IMR-90 (cell line): Measurements from ENCODE around the gene COA5. TPM values are rescaled to one million over a fixed set of nuclear protein-coding genes. Genes with fewer than 3 reads are reported as not detected.

ENCODE experiments used
- ATAC-seq: fragments of 200-7000 bp; cut with Tn5 transposase; 2 replicates; pipeline ENCODE4 v1.9.1; 2020; ENCODE audit warnings: low read depth, mild to moderate bottlenecking, moderate library complexity
- BruUV-seq: library from RNA; stranded (reverse); fragments of 400-500 nt; replicated peaks from 2 replicates; lab custom pipeline; 2021; lab: Mats Ljungman, UMichigan
- CTCF ChIA-PET: fragments of 300-600 bp; formaldehyde crosslinking; extraction: SDS; loops from one replicate; lab custom pipeline; 2021; ENCODE audit warnings: antibody characterized with exemption; lab: Yijun Ruan, JAX
- POLR2A ChIA-PET: fragments of 300-600 bp; sonication (Branson Sonifier 250); formaldehyde crosslinking; loops from one replicate; lab custom pipeline; 2022; ENCODE audit warnings: antibody characterized with exemption; ENCODE audit not compliant: unreplicated experiment; lab: Charles Lee
- DNase-seq: peaks from one replicate; pipeline ENCODE4 v3.0.0; 2013
- H2AFZ ChIP-seq: replicated peaks from 2 replicates; pipeline ENCODE3; 2013; ENCODE audit warnings: low read length, mild to moderate bottlenecking; ENCODE audit not compliant: poor library complexity
- H2AK5ac ChIP-seq: 2 replicates; pipeline ENCODE4 v1.6.1; 2013; ENCODE audit warnings: low read depth, low read length, inconsistent platforms
- H2AK9ac ChIP-seq: replicated peaks from 2 replicates; pipeline ENCODE3; 2013; ENCODE audit warnings: mild to moderate bottlenecking, low read depth, low read length, moderate library complexity; ENCODE audit not compliant: poor library complexity
- H2BK120ac ChIP-seq: 2 replicates; pipeline ENCODE4 v1.6.1; 2013; ENCODE audit warnings: low read depth, low read length, inconsistent platforms
- H2BK15ac ChIP-seq: 3 replicates; pipeline ENCODE4 v1.6.1; 2013; ENCODE audit warnings: low read depth, low read length, inconsistent platforms
- H2BK20ac ChIP-seq: 2 replicates; pipeline ENCODE4 v1.6.1; 2013; ENCODE audit warnings: low read depth, mild to moderate bottlenecking, inconsistent platforms, low read length, moderate library complexity
- H2BK5ac ChIP-seq: 2 replicates; pipeline ENCODE4 v1.6.1; 2013; ENCODE audit warnings: mild to moderate bottlenecking, low read depth, low read length, inconsistent platforms; ENCODE audit not compliant: poor library complexity, severe bottlenecking
- H3K14ac ChIP-seq: replicated peaks from 2 replicates; pipeline ENCODE4 v1.6.1; 2013; ENCODE audit warnings: low read depth, low read length, inconsistent platforms
- H3K18ac ChIP-seq: 2 replicates; pipeline ENCODE4 v1.6.1; 2013; ENCODE audit warnings: low read depth, low read length, control low read depth
- H3K23ac ChIP-seq: 2 replicates; pipeline ENCODE4 v1.6.1; 2013; ENCODE audit warnings: low read depth, low read length, inconsistent platforms
- H3K27ac ChIP-seq: 2 replicates; pipeline ENCODE4 v1.5.1; 2013; ENCODE audit warnings: mild to moderate bottlenecking, control low read depth, low read length; ENCODE audit not compliant: insufficient read depth
- H3K27me3 ChIP-seq: 2 replicates; pipeline ENCODE4 v1.6.1; 2013; ENCODE audit warnings: low read length; ENCODE audit not compliant: control insufficient read depth, insufficient read depth
- H3K36me3 ChIP-seq: 2 replicates; pipeline ENCODE4 v1.6.1; 2013; ENCODE audit warnings: low read length, mixed read lengths; ENCODE audit not compliant: control insufficient read depth, insufficient read depth
- H3K4ac ChIP-seq: 2 replicates; pipeline ENCODE4 v1.6.1; 2013; ENCODE audit warnings: low read depth, low read length, inconsistent platforms
- H3K4me1 ChIP-seq: 2 replicates; pipeline ENCODE4 v1.6.1; 2013; ENCODE audit warnings: low read length, mixed read lengths; ENCODE audit not compliant: control insufficient read depth, insufficient read depth
- H3K4me2 ChIP-seq: 2 replicates; pipeline ENCODE4 v1.6.1; 2013; ENCODE audit warnings: low read depth, mild to moderate bottlenecking, control low read depth, low read length, moderate library complexity
- H3K4me3 ChIP-seq: 2 replicates; pipeline ENCODE4 v1.5.1; 2013; ENCODE audit warnings: low read depth, mild to moderate bottlenecking, control low read depth, low read length, moderate library complexity; ENCODE audit not compliant: insufficient read depth
- H3K56ac ChIP-seq: 2 replicates; pipeline ENCODE4 v1.6.1; 2013; ENCODE audit warnings: low read length, inconsistent platforms; ENCODE audit not compliant: insufficient read depth; ENCODE audit errors: extremely low read depth
- H3K79me1 ChIP-seq, 2 experiments: 2 replicates each; pipeline ENCODE4 v1.6.1; 2013; ENCODE audit warnings: low read length in 2 of 2, inconsistent platforms in 1 of 2, low read depth in 1 of 2
- H3K9ac ChIP-seq: 2 replicates; pipeline ENCODE4 v1.6.1; 2013; ENCODE audit warnings: low read depth, low read length, control low read depth
- H3K9me1 ChIP-seq: 2 replicates; pipeline ENCODE4 v1.6.1; 2013; ENCODE audit warnings: low read length, inconsistent platforms; ENCODE audit not compliant: insufficient read depth
- H3K9me3 ChIP-seq: 2 replicates; pipeline ENCODE4 v1.6.1; 2013; ENCODE audit warnings: low read length; ENCODE audit not compliant: control insufficient read depth, insufficient read depth
- H4K20me1 ChIP-seq: 2 replicates; pipeline ENCODE4 v1.6.1; 2013; ENCODE audit warnings: low read length, inconsistent platforms; ENCODE audit not compliant: insufficient read depth
- H4K5ac ChIP-seq: 2 replicates; pipeline ENCODE4 v1.6.1; 2013; ENCODE audit warnings: mild to moderate bottlenecking, low read depth, low read length, control low read depth
- H4K8ac ChIP-seq, 2 experiments: 2 replicates each; pipeline ENCODE4 v1.6.1; 2013; ENCODE audit warnings: low read depth in 2 of 2, low read length in 2 of 2, control low read depth in 1 of 2, inconsistent platforms in 1 of 2
- H4K91ac ChIP-seq: 2 replicates; pipeline ENCODE4 v1.6.1; 2013; ENCODE audit warnings: low read depth, low read length, inconsistent platforms; ENCODE audit not compliant: insufficient read depth
- MAFK ChIP-seq: IDR thresholded peaks from 2 replicates; pipeline ENCODE4 v1.6.1; 2012; ENCODE audit warnings: low read depth, low read length, improper control_type of control experiment
- SMC3 ChIP-seq: fragments of 150-350 bp; IDR thresholded peaks from 2 replicates; pipeline ENCODE4 v1.6.1; 2016; ENCODE audit warnings: low read depth, mild to moderate bottlenecking, antibody characterized with exemption, low read length, moderate library complexity
- WGBS, 2 experiments: methylation state at CpG; one replicate each; pipeline versions ENCODE4 v1.1.5 to v1.1.7; 2013; ENCODE audit warnings: missing lambda C conversion rate in 2 of 2; ENCODE audit not compliant: insufficient read length in 1 of 2; ENCODE audit errors: extremely low coverage in 2 of 2; 5-methylcytosine and 5-hydroxymethylcytosine counted together
- dilution Hi-C: fragments of 300-500 bp; cut with HindIII; formaldehyde crosslinking; loops from one replicate; pipeline ENCODE4 v1.14.3; 2018; ENCODE audit warnings: low sequenced_read_pairs; ENCODE audit not compliant: unreplicated experiment
- in situ Hi-C: fragments of 300-500 bp; cut with MboI; formaldehyde crosslinking; loops from 3 replicates; pipeline ENCODE4 v1.14.3; 2019; ENCODE audit warnings: low sequenced_read_pairs, inconsistent platforms, mixed read lengths
- intact Hi-C: fragments of 100-400 bp; cut with micrococcal nuclease; formaldehyde crosslinking; loops from 2 replicates; pipeline ENCODE4 v1.10.0; 2022
- polyA plus RNA-seq, 3 experiments: library from polyadenylated mRNA; depleted of rRNA; stranded (reverse); fragments of >200 nt; gene quantifications; 2 replicates each; pipeline ENCODE4 v1.2.3, GENCODE V29; 2012; ENCODE audit warnings: low replicate concordance in 1 of 3
- total RNA-seq: library from RNA; depleted of rRNA; stranded (reverse); fragments of >200 nt; gene quantifications from 2 replicates; pipeline ENCODE4 v1.2.3, GENCODE V29; 2012
- TF ChIP-seq, protein P1 (sequence below): conservative IDR thresholded peaks from 2 replicates; pipeline ENCODE4 v1.5.1; 2012; ENCODE audit warnings: mild to moderate bottlenecking, low read depth, low read length, improper control_type of control experiment

The COA5 gene
- total and polyA plus RNA-seq, 2 of the 4 experiments (the other 2 are of a cell fraction) = 8.4 to 14.2 TPM

DNA sequence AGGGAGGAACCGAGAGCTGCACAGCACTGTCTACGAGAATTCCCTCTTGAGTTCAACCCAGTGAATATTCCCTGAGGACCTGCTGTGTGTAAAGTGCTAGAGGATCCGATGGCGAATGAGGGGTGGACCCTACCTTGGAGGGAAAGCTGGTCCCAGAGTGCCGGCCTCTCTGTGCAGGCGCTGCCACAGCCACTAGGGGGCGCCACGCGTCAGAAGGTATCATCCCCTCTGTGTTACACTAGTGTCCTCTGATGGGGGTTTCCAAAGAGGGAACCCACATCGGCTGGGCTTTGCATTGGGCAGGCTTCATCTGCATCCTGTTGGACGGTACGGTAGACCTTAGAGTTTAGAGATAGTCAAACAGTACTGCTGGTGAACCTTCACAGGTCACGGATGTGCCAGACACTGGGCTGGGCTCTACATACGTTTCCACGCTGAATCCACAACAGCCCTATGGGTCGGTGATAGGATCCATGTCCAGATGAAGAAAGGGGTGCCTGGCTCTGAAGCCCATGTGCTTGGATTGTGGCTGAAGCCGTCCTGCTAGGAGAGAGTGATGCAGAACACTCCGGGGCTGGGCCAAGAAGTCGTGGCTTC, 39.0 kb downstream of the COA5 start:
- peaks cover 14% of the 10 kb centered on the region for H3K9me1 ChIP-seq
- no peak overlapping the region for H3K4me2 ChIP-seq
- no peak for DNase-seq
- 95% methylated on average over 4 of the region's 19 CpGs; no CpG with 5 or more reads in 1 of the 2 experiments for WGBS, 2 experiments
- no peak overlapping the region for H3K4me3 ChIP-seq
- no peak overlapping the region for H3K4ac ChIP-seq
- no peaks in the 10 kb centered on the region; a peak in 1 of 4 replicates for H3K79me1 ChIP-seq
- POLR2A ChIA-PET = no interaction called here
- no peak overlapping the region for H3K18ac ChIP-seq
- H2AK9ac ChIP-seq = peak overlapping the region; percentile 61
- no peaks in the 10 kb centered on the region for H3K27me3 ChIP-seq
- 0 out of 2 replicates have a peak, but pooled peaks cover 3% of the 10 kb centered on the region for H3K4me1 ChIP-seq
- no peak overlapping the region for H3K9ac ChIP-seq
- H4K5ac ChIP-seq = no peak overlapping the region
- no peak overlapping the region for H3K56ac ChIP-seq
- no peak overlapping the region for H2BK20ac ChIP-seq
- peaks cover 40% of the 10 kb centered on the region for H3K36me3 ChIP-seq
- no peak overlapping the region for H2AK5ac ChIP-seq
- peak; percentile 38; the same call in 1 of the 2 replicates for ATAC-seq
- dilution Hi-C loops = no loop called here
- no peak for TF ChIP-seq MAFK
- TF ChIP-seq, protein P1, sequence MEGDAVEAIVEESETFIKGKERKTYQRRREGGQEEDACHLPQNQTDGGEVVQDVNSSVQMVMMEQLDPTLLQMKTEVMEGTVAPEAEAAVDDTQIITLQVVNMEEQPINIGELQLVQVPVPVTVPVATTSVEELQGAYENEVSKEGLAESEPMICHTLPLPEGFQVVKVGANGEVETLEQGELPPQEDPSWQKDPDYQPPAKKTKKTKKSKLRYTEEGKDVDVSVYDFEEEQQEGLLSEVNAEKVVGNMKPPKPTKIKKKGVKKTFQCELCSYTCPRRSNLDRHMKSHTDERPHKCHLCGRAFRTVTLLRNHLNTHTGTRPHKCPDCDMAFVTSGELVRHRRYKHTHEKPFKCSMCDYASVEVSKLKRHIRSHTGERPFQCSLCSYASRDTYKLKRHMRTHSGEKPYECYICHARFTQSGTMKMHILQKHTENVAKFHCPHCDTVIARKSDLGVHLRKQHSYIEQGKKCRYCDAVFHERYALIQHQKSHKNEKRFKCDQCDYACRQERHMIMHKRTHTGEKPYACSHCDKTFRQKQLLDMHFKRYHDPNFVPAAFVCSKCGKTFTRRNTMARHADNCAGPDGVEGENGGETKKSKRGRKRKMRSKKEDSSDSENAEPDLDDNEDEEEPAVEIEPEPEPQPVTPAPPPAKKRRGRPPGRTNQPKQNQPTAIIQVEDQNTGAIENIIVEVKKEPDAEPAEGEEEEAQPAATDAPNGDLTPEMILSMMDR = peak; percentile 56
- TF ChIP-seq SMC3 = peak; percentile 22; the same call in 1 of the 2 replicates
- in situ Hi-C loops = no loop called here
- H3K27ac ChIP-seq = no peak overlapping the region
- no peak overlapping the region for H2BK5ac ChIP-seq
- H2BK120ac ChIP-seq = no peak overlapping the region
- no TSS peak for BruUV-seq
- no peak overlapping the region for H4K8ac ChIP-seq
- no peaks in the 10 kb centered on the region for H3K9me3 ChIP-seq
- peaks cover 4% of the 10 kb centered on the region; the same call in 1 of the 2 replicates for H4K20me1 ChIP-seq
- no peak overlapping the region for H3K14ac ChIP-seq
- intact Hi-C loops = no loop called here
- H4K91ac ChIP-seq = no peak overlapping the region
- CTCF ChIA-PET = interaction anchor here (0.7 to 1.0 kb wide), 2 partner anchors 10 to 118 kb away, joined by 3 to 4 read pairs; no protein-coding TSS in a partner anchor
- no peak overlapping the region for H2BK15ac ChIP-seq
- peak overlapping the region; percentile 28 for H2AFZ ChIP-seq
- H3K23ac ChIP-seq = no peak overlapping the region
